ENCODE measurements around the gene PRKAG2. TPM values are rescaled to one million over a fixed set of nuclear protein-coding genes. Genes with fewer than 3 reads are reported as not detected.

The PRKAG2 gene
- polyA plus RNA-seq, 3 donors = 29.2 to 59.8 (median 30.9) TPM

DNA sequence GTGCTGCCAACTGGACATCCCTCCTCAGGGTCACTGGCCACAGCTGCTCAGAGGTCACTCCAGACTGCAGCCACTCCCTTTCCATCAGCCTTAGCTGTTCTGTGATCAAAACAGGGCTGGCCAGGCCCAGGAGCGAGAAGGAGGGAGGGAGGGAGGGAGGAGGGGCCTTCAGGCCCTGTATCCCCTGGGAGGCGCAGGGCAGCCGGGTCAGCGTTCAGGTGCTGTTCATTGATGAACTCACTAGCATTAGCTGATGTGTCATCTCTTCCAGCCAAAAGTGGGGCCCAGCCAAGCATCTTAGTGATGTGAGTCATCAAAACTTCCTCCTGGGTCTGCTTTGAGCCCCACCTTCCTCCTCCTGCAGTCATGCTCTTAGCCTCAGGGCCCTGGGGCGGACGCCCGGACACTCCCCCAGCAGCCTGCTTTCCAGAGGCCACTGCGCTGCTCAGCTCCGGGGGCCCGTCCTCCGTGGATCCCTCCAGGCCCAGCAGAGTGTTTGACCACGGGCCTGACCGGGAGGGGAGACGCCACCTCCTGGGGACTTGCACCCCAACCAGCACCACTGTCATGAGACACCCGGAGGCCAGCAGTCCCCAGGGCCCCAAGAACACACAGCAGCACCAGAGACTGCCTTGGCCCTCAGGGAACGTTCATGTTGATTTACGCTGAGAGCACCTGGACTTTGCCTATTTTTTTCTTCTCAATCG, 149.2 kb downstream of the PRKAG2 start:
- peaks cover 24% of the 10 kb centered on the region for H3K4me1 Mint-ChIP-seq
- H3K9me3 Mint-ChIP-seq = no peaks in the 10 kb centered on the region
- Histone ChIP-seq H3K27me3 (ENCODE audit: control insufficient read depth in 2 of 2, insufficient read depth in 2 of 2, low read length in 2 of 2) (no peaks in the 10 kb centered on the region), H3K4me2 (replicated peaks; ENCODE audit: extremely low read depth, low read length, poor library complexity, severe bottlenecking) (no peak overlapping the region), H2AFZ (ENCODE audit: insufficient read depth, low read depth, low read length, poor library complexity, severe bottlenecking) (no peak overlapping the region), H3K9me3 (replicated peaks in 1 of 2; ENCODE audit: control insufficient read depth in 1 of 2, insufficient read depth in 1 of 2, low read length in 2 of 2) (no peaks in the 10 kb centered on the region), H3K4me3 (replicated peaks in 1 of 3; ENCODE audit: low read depth in 2 of 3, low read length in 3 of 3) (no peak overlapping the region), H4K20me1 (ENCODE audit: insufficient read depth, low read length) (peaks cover 100% of the 10 kb centered on the region), H3K27ac (ENCODE audit: low read depth in 1 of 2, low read length in 2 of 2) (peak overlapping the region; percentile 32 to 71), H3K9ac (ENCODE audit: insufficient read depth, low read length, poor library complexity, severe bottlenecking) (no peak overlapping the region), H3K4me1 (ENCODE audit: control insufficient read depth in 1 of 2, insufficient read depth in 2 of 2, low read length in 2 of 2) (peaks cover 15 to 19% of the 10 kb centered on the region in 2 donors), H3K36me3 (replicated peaks in 1 of 2; ENCODE audit: control insufficient read depth in 1 of 2, insufficient read depth in 2 of 2, low read length in 2 of 2) (peaks cover 12 to 37% of the 10 kb centered on the region in 2 donors), H3K79me2 (ENCODE audit: insufficient read depth, low read length) (peaks cover 14% of the 10 kb centered on the region)
- no peak overlapping the region for H3K4me3 Mint-ChIP-seq
- WGBS (ENCODE audit: insufficient coverage) = 49% methylated on average over 17 of the region's 18 CpGs
- TF ChIP-seq, protein P1, sequence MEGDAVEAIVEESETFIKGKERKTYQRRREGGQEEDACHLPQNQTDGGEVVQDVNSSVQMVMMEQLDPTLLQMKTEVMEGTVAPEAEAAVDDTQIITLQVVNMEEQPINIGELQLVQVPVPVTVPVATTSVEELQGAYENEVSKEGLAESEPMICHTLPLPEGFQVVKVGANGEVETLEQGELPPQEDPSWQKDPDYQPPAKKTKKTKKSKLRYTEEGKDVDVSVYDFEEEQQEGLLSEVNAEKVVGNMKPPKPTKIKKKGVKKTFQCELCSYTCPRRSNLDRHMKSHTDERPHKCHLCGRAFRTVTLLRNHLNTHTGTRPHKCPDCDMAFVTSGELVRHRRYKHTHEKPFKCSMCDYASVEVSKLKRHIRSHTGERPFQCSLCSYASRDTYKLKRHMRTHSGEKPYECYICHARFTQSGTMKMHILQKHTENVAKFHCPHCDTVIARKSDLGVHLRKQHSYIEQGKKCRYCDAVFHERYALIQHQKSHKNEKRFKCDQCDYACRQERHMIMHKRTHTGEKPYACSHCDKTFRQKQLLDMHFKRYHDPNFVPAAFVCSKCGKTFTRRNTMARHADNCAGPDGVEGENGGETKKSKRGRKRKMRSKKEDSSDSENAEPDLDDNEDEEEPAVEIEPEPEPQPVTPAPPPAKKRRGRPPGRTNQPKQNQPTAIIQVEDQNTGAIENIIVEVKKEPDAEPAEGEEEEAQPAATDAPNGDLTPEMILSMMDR (IDR thresholded peaks at IDR 0.05) = no peak
- H3K36me3 Mint-ChIP-seq = peaks cover 27 to 53% of the 10 kb centered on the region in 2 donors
- intact Hi-C loops (cut with micrococcal nuclease) = loop anchor here in 1 of 2 donors (1.0 kb wide), 1 partner anchor 18 kb away; no protein-coding TSS in a partner anchor
- peak overlapping the region in 6 of 7 donors; percentile 69 to 92 (median 86) for H3K27ac Mint-ChIP-seq
- H3K27me3 Mint-ChIP-seq (ENCODE audit: low read depth in 3 of 3) = peaks cover 0 to 5% (median 2%) of the 10 kb centered on the region in 3 donors
- DNase-seq = peak; percentile 83 to 94 (median 93)

GRCh38 chr7:151726652-151727578, 150.0 kb downstream of the PRKAG2 start:
- Mint-ChIP-seq H3K36me3 (peaks cover 31 to 57% of the 10 kb centered on the region in 2 donors), H3K27me3 (ENCODE audit: low read depth in 3 of 3) (peaks cover 0 to 5% (median 2%) of the 10 kb centered on the region in 3 donors), H3K9me3 (peaks cover 0 to 2% (median 0%) of the 10 kb centered on the region in 7 donors), H3K4me1 (peaks cover 24% of the 10 kb centered on the region), H3K4me3 (no peak overlapping the region), H3K27ac (peak overlapping the region; percentile 69 to 89 (median 79))
- Histone ChIP-seq H3K27ac (ENCODE audit: low read depth in 1 of 2, low read length in 2 of 2) (peak overlapping the region; percentile 7 to 71), H3K27me3 (ENCODE audit: control insufficient read depth in 2 of 2, insufficient read depth in 2 of 2, low read length in 2 of 2) (no peaks in the 10 kb centered on the region), H3K9ac (ENCODE audit: insufficient read depth, low read length, poor library complexity, severe bottlenecking) (no peak overlapping the region), H3K4me3 (replicated peaks in 1 of 3; ENCODE audit: low read depth in 2 of 3, low read length in 3 of 3) (no peak overlapping the region), H3K4me1 (ENCODE audit: control insufficient read depth in 1 of 2, insufficient read depth in 2 of 2, low read length in 2 of 2) (peaks cover 15 to 19% of the 10 kb centered on the region in 2 donors), H3K36me3 (replicated peaks in 1 of 2; ENCODE audit: control insufficient read depth in 1 of 2, insufficient read depth in 2 of 2, low read length in 2 of 2) (peaks cover 12 to 37% of the 10 kb centered on the region in 2 donors), H3K4me2 (replicated peaks; ENCODE audit: extremely low read depth, low read length, poor library complexity, severe bottlenecking) (no peak overlapping the region), H4K20me1 (ENCODE audit: insufficient read depth, low read length) (peaks cover 100% of the 10 kb centered on the region), H3K9me3 (replicated peaks in 1 of 2; ENCODE audit: control insufficient read depth in 1 of 2, insufficient read depth in 1 of 2, low read length in 2 of 2) (no peaks in the 10 kb centered on the region), H3K79me2 (ENCODE audit: insufficient read depth, low read length) (peaks cover 14% of the 10 kb centered on the region), H2AFZ (ENCODE audit: insufficient read depth, low read depth, low read length, poor library complexity, severe bottlenecking) (no peak overlapping the region)
- DNase-seq = no peak
- TF ChIP-seq, protein P1 (IDR thresholded peaks at IDR 0.05) = no peak
- intact Hi-C loops (cut with micrococcal nuclease) = loop anchor here in 1 of 2 donors (1.0 kb wide), 1 partner anchor 18 kb away; no protein-coding TSS in a partner anchor
- 77% methylated on average over 11 of the region's 23 CpGs for WGBS (ENCODE audit: insufficient coverage)
